ENCODE results near the gene REG3G. TPM values are rescaled to one million over a fixed set of nuclear protein-coding genes. Genes with fewer than 3 reads are reported as not detected.

Gene REG3G
- total RNA-seq (not detected in 2 replicates), polyA plus RNA-seq (not detected in 2 replicates), polyA minus RNA-seq (ENCODE audit: low replicate concordance) (not detected in 2 replicates)
- polyA plus RNA-seq (2012), result not detected in 2 replicates

GRCh38 chr2:79025421-79025820 lies at the start of gene REG3G:
REG3G (plus strand) TSS chr2:79025702; CDS start chr2:79026094, 392 bp downstream.
- TF ChIP-seq EZH2 (IDR thresholded peaks at IDR 0.05; ENCODE audit: low read length, missing control alignments) (no peak), CTCF (conservative IDR thresholded peaks at IDR 0.05 in 1 of 2, IDR thresholded peaks at IDR 0.05 in 1 of 2; ENCODE audit: low read depth in 1 of 2, low read length in 2 of 2) (no peak)
- H3K27ac ChIP-seq (ENCODE audit: insufficient read depth, low read length), result no peak within 1 kb of the TSS
- H4K20me1 ChIP-seq (ENCODE audit: control insufficient read depth, extremely low read depth, insufficient read depth, low read length), result no peaks in the 10 kb centered on the region
- no peaks in the 10 kb centered on the region for H3K9me3 ChIP-seq (ENCODE audit: control insufficient read depth, insufficient read depth, low read depth, low read length)
- H3K4me1 ChIP-seq (ENCODE audit: control insufficient read depth, extremely low read depth, insufficient read depth, low read length), result no peaks in the 10 kb centered on the region
- H3K36me3 ChIP-seq (ENCODE audit: control insufficient read depth, insufficient read depth, low read length), result no peaks in the 10 kb centered on the region
- no peak within 1 kb of the TSS for H3K9ac ChIP-seq (ENCODE audit: insufficient read depth, low read length)
- H3K27me3 ChIP-seq (ENCODE audit: control insufficient read depth, insufficient read depth, low read length), result no peaks in the 10 kb centered on the region
- no peak within 1 kb of the TSS for H3K4me3 ChIP-seq (replicated peaks in 1 of 4; ENCODE audit: control extremely low read depth in 1 of 4, insufficient read depth in 1 of 4, low read depth in 3 of 4, low read length in 4 of 4)
- no peak within 1 kb of the TSS for H2AFZ ChIP-seq (ENCODE audit: low read length)
- H3K4me2 ChIP-seq (ENCODE audit: extremely low read depth, insufficient read depth, low read length), result no peak within 1 kb of the TSS
- no peaks in the 10 kb centered on the region for H3K79me2 ChIP-seq (ENCODE audit: control insufficient read depth, insufficient read depth, low read length)
- no peak for DNase-seq (ENCODE audit: low read depth in 2 of 2)

GRCh38 chr2:78977661-78978145 lies 47.8 kb upstream of the REG3G start:
- no peak for TF ChIP-seq CTCF (conservative IDR thresholded peaks at IDR 0.05 in 1 of 2, IDR thresholded peaks at IDR 0.05 in 1 of 2; ENCODE audit: low read depth in 1 of 2, low read length in 2 of 2)
- TF ChIP-seq EZH2 (IDR thresholded peaks at IDR 0.05; ENCODE audit: low read length, missing control alignments), result no peak
- H3K27ac ChIP-seq (ENCODE audit: insufficient read depth, low read length), result no peak overlapping the region

DNA sequence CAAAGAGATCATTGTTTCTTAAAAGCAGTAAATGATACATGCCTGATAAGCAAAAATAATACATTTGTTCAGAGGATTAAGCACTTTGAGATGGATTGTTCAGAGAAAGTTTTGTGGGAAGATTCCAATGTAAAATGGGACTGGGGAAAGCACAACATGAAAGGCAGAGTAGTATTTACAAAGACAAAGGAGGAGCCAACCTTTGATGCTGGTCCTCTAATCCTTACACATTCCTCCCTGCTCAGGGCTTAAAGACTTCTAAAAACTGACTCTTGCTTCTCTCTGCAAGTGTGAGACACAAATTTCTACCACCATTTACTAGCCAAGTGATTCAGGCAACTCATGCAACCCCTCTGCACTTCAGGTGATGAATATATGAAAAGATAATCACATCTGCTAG lies 47.2 kb upstream of the REG3G start:
- H3K4me1 ChIP-seq (ENCODE audit: control insufficient read depth, extremely low read depth, insufficient read depth, low read length), result no peaks in the 10 kb centered on the region
- H3K4me3 ChIP-seq (replicated peaks in 1 of 4; ENCODE audit: control extremely low read depth in 1 of 4, insufficient read depth in 1 of 4, low read depth in 3 of 4, low read length in 4 of 4), result no peak overlapping the region
- H3K79me2 ChIP-seq (ENCODE audit: control insufficient read depth, insufficient read depth, low read length), result no peaks in the 10 kb centered on the region
- DNase-seq (ENCODE audit: low read depth in 2 of 2), result no peak
- H3K4me2 ChIP-seq (ENCODE audit: extremely low read depth, insufficient read depth, low read length), result no peak overlapping the region
- no peak overlapping the region for H3K27ac ChIP-seq (ENCODE audit: insufficient read depth, low read length)
- H4K20me1 ChIP-seq (ENCODE audit: control insufficient read depth, extremely low read depth, insufficient read depth, low read length), result no peaks in the 10 kb centered on the region
- no peak overlapping the region for H2AFZ ChIP-seq (ENCODE audit: low read length)
- no peaks in the 10 kb centered on the region for H3K9me3 ChIP-seq (ENCODE audit: control insufficient read depth, insufficient read depth, low read depth, low read length)
- no peak for TF ChIP-seq EZH2 (IDR thresholded peaks at IDR 0.05; ENCODE audit: low read length, missing control alignments)
- TF ChIP-seq CTCF (conservative IDR thresholded peaks at IDR 0.05 in 1 of 2, IDR thresholded peaks at IDR 0.05 in 1 of 2; ENCODE audit: low read depth in 1 of 2, low read length in 2 of 2), result no peak
- H3K27me3 ChIP-seq (ENCODE audit: control insufficient read depth, insufficient read depth, low read length), result no peaks in the 10 kb centered on the region
- H3K9ac ChIP-seq (ENCODE audit: insufficient read depth, low read length), result no peak overlapping the region
- no peaks in the 10 kb centered on the region for H3K36me3 ChIP-seq (ENCODE audit: control insufficient read depth, insufficient read depth, low read length)

More at GRCh38 chr2:78977661-78978145, 47.8 kb upstream of the REG3G start:
- H2AFZ ChIP-seq (ENCODE audit: low read length), result no peak overlapping the region
- DNase-seq (ENCODE audit: low read depth in 2 of 2), result no peak
- H3K4me2 ChIP-seq (ENCODE audit: extremely low read depth, insufficient read depth, low read length), result no peak overlapping the region
- no peak overlapping the region for H3K4me3 ChIP-seq (replicated peaks in 1 of 4; ENCODE audit: control extremely low read depth in 1 of 4, insufficient read depth in 1 of 4, low read depth in 3 of 4, low read length in 4 of 4)
- no peaks in the 10 kb centered on the region for H3K9me3 ChIP-seq (ENCODE audit: control insufficient read depth, insufficient read depth, low read depth, low read length)
- no peaks in the 10 kb centered on the region for H3K79me2 ChIP-seq (ENCODE audit: control insufficient read depth, insufficient read depth, low read length)
- H3K4me1 ChIP-seq (ENCODE audit: control insufficient read depth, extremely low read depth, insufficient read depth, low read length), result no peaks in the 10 kb centered on the region
- H3K9ac ChIP-seq (ENCODE audit: insufficient read depth, low read length), result no peak overlapping the region
- H4K20me1 ChIP-seq (ENCODE audit: control insufficient read depth, extremely low read depth, insufficient read depth, low read length), result no peaks in the 10 kb centered on the region
- no peaks in the 10 kb centered on the region for H3K27me3 ChIP-seq (ENCODE audit: control insufficient read depth, insufficient read depth, low read length)
- no peaks in the 10 kb centered on the region for H3K36me3 ChIP-seq (ENCODE audit: control insufficient read depth, insufficient read depth, low read length)

All from fibroblast of lung (primary cell).